Spleen (tissue), 11 donors: ENCODE measurements around the gene KCNJ6. TPM values are rescaled to one million over a fixed set of nuclear protein-coding genes. Genes with fewer than 3 reads are reported as not detected.

Source experiments
- DNase-seq: peaks from one replicate; pipeline ENCODE4 v3.0.0-alpha.2; 2020
- H3K27ac ChIP-seq, 8 donors: fragments of 200-600 bp; sonication (generic) in 7 of 8; 1 replicate in 4 of 8; 2 replicates in 4 of 8; pipeline versions ENCODE4 v1.5.0 to v1.8.0; 2016 to 2021; ENCODE audit warnings: inconsistent platforms in 4 of 8, mild to moderate bottlenecking in 4 of 8, moderate library complexity in 1 of 8
- H3K27me3 ChIP-seq, 7 donors: fragments of 200-600 bp; sonication (generic) in 6 of 7; replicated peaks in 1 of 7; 1 replicate in 4 of 7; 2 replicates in 3 of 7; pipeline versions ENCODE4 v1.5.0 to v1.8.0; 2016 to 2021; ENCODE audit warnings: inconsistent platforms in 3 of 7, mild to moderate bottlenecking in 1 of 7
- H3K36me3 ChIP-seq, 6 donors: fragments of 200-600 bp; sonication (generic) in 5 of 6; 1 replicate in 4 of 6; 2 replicates in 2 of 6; pipeline versions ENCODE4 v1.5.0 to v1.8.0; 2016 to 2021; ENCODE audit warnings: inconsistent platforms in 2 of 6
- H3K4me1 ChIP-seq, 6 donors: fragments of 200-600 bp; sonication (generic) in 5 of 6; 1 replicate in 3 of 6; 2 replicates in 3 of 6; pipeline versions ENCODE4 v1.5.0 to v1.8.0; 2016 to 2021; ENCODE audit warnings: inconsistent platforms in 3 of 6
- H3K4me3 ChIP-seq, 8 donors: fragments of 200-600 bp; sonication (generic) in 7 of 8; 1 replicate in 4 of 8; 2 replicates in 4 of 8; pipeline versions ENCODE4 v1.5.0 to v1.8.0; 2016 to 2021; ENCODE audit warnings: inconsistent platforms in 4 of 8, mild to moderate bottlenecking in 4 of 8, moderate library complexity in 2 of 8
- H3K9me3 ChIP-seq, 8 donors: fragments of 200-600 bp; sonication (generic) in 7 of 8; 1 replicate in 4 of 8; 2 replicates in 4 of 8; pipeline versions ENCODE4 v1.5.0 to v1.8.0; 2016 to 2021; ENCODE audit warnings: inconsistent platforms in 4 of 8
- CTCF ChIP-seq, 11 experiments: fragments of 200-600 bp in 7 of 11; fragments of 450-650 bp in 4 of 11; sonication (generic) in 4 of 11; IDR thresholded peaks in 8 of 11; conservative IDR thresholded peaks in 3 of 11; 1 replicate in 7 of 11; 2 replicates in 4 of 11; pipeline versions ENCODE4 v1.4.0 to v1.8.0; 2016 to 2021; ENCODE audit warnings: antibody characterized with exemption in 11 of 11, inconsistent platforms in 4 of 11, mild to moderate bottlenecking in 1 of 11
- POLR2A ChIP-seq, 3 donors: fragments of 450-650 bp; IDR thresholded peaks; one replicate each; pipeline ENCODE4 v1.5.1; 2017; ENCODE audit warnings: antibody characterized with exemption in 3 of 3, mild to moderate bottlenecking in 1 of 3
- POLR2AphosphoS5 ChIP-seq, 3 donors: sonication (generic); formaldehyde crosslinking; IDR thresholded peaks; one replicate each; pipeline ENCODE4 v1.5.1; 2017; ENCODE audit warnings: antibody characterized with exemption in 3 of 3
- whole genome bisulfite sequencing, 5 donors: extraction: QIAGEN DNeasy Blood & Tissue Kit in 3 of 5; methylation state at CpG; one replicate each; pipeline versions ENCODE4 v1.1.5 to v1.1.7; 2013 to 2018; 5-methylcytosine and 5-hydroxymethylcytosine counted together
- intact Hi-C: fragments of 100-400 bp; cut with DNase I; formaldehyde crosslinking; loops from one replicate; pipeline ENCODE4 v1.15.0; 2023; ENCODE audit warnings: low total_unique reads
- polyA plus RNA-seq, 3 donors: library from polyadenylated mRNA; stranded (reverse); fragments of 200-250 nt; gene quantifications; one replicate each; pipeline ENCODE4 v1.2.1, GENCODE V29; 2013
- total RNA-seq, 7 donors: library from RNA; depleted of rRNA in 3 of 7; stranded (reverse); fragments of >200 nt in 3 of 7; fragmentation: NEBNext Ultra II Directional in 4 of 7; extraction: Animal tissue kit (Norgen Biotek cat#: 25700) in 4 of 7; gene quantifications; one replicate each; pipeline versions ENCODE4 v1.1.0 to v1.2.1, GENCODE V29; 2016 to 2021
- donor health status: healthy with polysubstance abuse.
- donor health status: DM: no; HTN: no; CAD: no; lungs with moderate emphysema.
- donor health status: DM: no; HTN: no; CAD: no.
- donor health status: Bipolar disorder and iron deficiency.
- donor health status: healthy.
- donor health status: DM: no; HTN: no; CAD: no.
- donor health status: DM: yes; HTN: yes; CAD: no.

Gene KCNJ6
- total and polyA plus RNA-seq, 10 donors: under 0.01 to 0.36 (median 0.10) TPM; not detected in 6

- no peaks in the 10 kb centered on the region for H3K4me1 ChIP-seq
- no peak overlapping the region for H3K27ac ChIP-seq
- H3K27me3 ChIP-seq: peaks cover 0 to 7% (median 0%) of the 10 kb centered on the region in 7 donors
- intact Hi-C loops: no loop called here
- H3K9me3 ChIP-seq: no peaks in the 10 kb centered on the region
- TF ChIP-seq CTCF (IDR thresholded peaks at IDR 0.05 in 8 of 11, conservative IDR thresholded peaks at IDR 0.05 in 3 of 11): no peak
- no peak for TF ChIP-seq POLR2AphosphoS5 (IDR thresholded peaks at IDR 0.05)
- no peak for TF ChIP-seq POLR2A (IDR thresholded peaks at IDR 0.05)
- no peak overlapping the region for H3K4me3 ChIP-seq
- no peak for DNase-seq
- WGBS, 5 donors: 73 to 89% (median 81%) methylated on average over 1 of the region's 1 CpG
- no peaks in the 10 kb centered on the region for H3K36me3 ChIP-seq
These were observed 39.7 kb downstream of the KCNJ6 start for GRCh38 chr21:37876561-37876960.

- Histone ChIP-seq H3K27ac (no peak overlapping the region), H3K27me3 (peaks cover 0 to 7% (median 0%) of the 10 kb centered on the region in 7 donors), H3K36me3 (no peaks in the 10 kb centered on the region), H3K4me3 (no peak overlapping the region), H3K9me3 (no peaks in the 10 kb centered on the region), H3K4me1 (no peaks in the 10 kb centered on the region)
- intact Hi-C loops: no loop called here
- TF ChIP-seq CTCF (IDR thresholded peaks at IDR 0.05 in 8 of 11, conservative IDR thresholded peaks at IDR 0.05 in 3 of 11): no peak
- TF ChIP-seq POLR2AphosphoS5 (IDR thresholded peaks at IDR 0.05): no peak
- TF ChIP-seq POLR2A (IDR thresholded peaks at IDR 0.05): no peak
- DNase-seq: no peak
- WGBS, 5 donors: 66 to 73% (median 71%) methylated on average over 10 of the region's 10 CpGs
These were observed 41.1 kb downstream of the KCNJ6 start for GRCh38 chr21:37874904-37875780.

- no peaks in the 10 kb centered on the region for H3K9me3 ChIP-seq
- no peak overlapping the region for H3K4me3 ChIP-seq
- no peak for DNase-seq
- H3K27me3 ChIP-seq: peaks cover 0 to 7% (median 0%) of the 10 kb centered on the region in 7 donors
- WGBS, 5 donors: 47 to 70% (median 52%) methylated on average over 3 of the region's 3 CpGs
- no peak overlapping the region for H3K27ac ChIP-seq
- no peak for TF ChIP-seq CTCF (IDR thresholded peaks at IDR 0.05 in 8 of 11, conservative IDR thresholded peaks at IDR 0.05 in 3 of 11)
- no peak for TF ChIP-seq POLR2A (IDR thresholded peaks at IDR 0.05)
- TF ChIP-seq POLR2AphosphoS5 (IDR thresholded peaks at IDR 0.05): no peak
- H3K36me3 ChIP-seq: no peaks in the 10 kb centered on the region
- intact Hi-C loops: no loop called here
- no peaks in the 10 kb centered on the region for H3K4me1 ChIP-seq
These were observed 41.8 kb downstream of the KCNJ6 start for GRCh38 chr21:37874481-37874880.

- no peaks in the 10 kb centered on the region for H3K9me3 ChIP-seq
- H3K4me3 ChIP-seq: no peak overlapping the region
- no peak overlapping the region for H3K27ac ChIP-seq
- no peaks in the 10 kb centered on the region for H3K36me3 ChIP-seq
- peaks cover 0 to under 1% (median 0%) of the 10 kb centered on the region in 7 donors for H3K27me3 ChIP-seq
- H3K4me1 ChIP-seq: no peaks in the 10 kb centered on the region
- intact Hi-C loops: no loop called here
- TF ChIP-seq CTCF (IDR thresholded peaks at IDR 0.05 in 8 of 11, conservative IDR thresholded peaks at IDR 0.05 in 3 of 11): no peak
- TF ChIP-seq POLR2AphosphoS5 (IDR thresholded peaks at IDR 0.05): no peak
- no peak for TF ChIP-seq POLR2A (IDR thresholded peaks at IDR 0.05)
- WGBS, 5 donors: 53 to 88% (median 63%) methylated on average over 3 of the region's 3 CpGs
- DNase-seq: no peak
These were observed 42.6 kb downstream of the KCNJ6 start for GRCh38 chr21:37873655-37874054.
